Right lung (tissue), 10 donors: ENCODE results near the gene GPR32. TPM values are rescaled to one million over a fixed set of nuclear protein-coding genes. Genes with fewer than 3 reads are reported as not detected.
"Not testable (repeated sequence)": the region's sequence is repeated elsewhere in the genome, so short reads cannot be mapped to it uniquely, and the experiment has no call there.

Source experiments
- DNase-seq, 2 donors: peaks; one replicate each; pipeline ENCODE4 v3.0.0-alpha.2; 2013
- long read RNA-seq, 8 donors: transcript quantifications; one replicate each; lab custom pipeline, GENCODE V29; 2026
- polyA plus RNA-seq, 5 donors: library from polyadenylated mRNA; unstranded; fragments of 120-200 nt; gene quantifications; one replicate each; pipeline versions ENCODE4 v1.2.1 to v1.2.3, GENCODE V29; 2013; ENCODE audit warnings: inconsistent platforms in 1 of 5, low replicate concordance in 1 of 5; ENCODE audit not compliant: insufficient read length in 5 of 5, insufficient read depth in 1 of 5

Gene GPR32, protein sequence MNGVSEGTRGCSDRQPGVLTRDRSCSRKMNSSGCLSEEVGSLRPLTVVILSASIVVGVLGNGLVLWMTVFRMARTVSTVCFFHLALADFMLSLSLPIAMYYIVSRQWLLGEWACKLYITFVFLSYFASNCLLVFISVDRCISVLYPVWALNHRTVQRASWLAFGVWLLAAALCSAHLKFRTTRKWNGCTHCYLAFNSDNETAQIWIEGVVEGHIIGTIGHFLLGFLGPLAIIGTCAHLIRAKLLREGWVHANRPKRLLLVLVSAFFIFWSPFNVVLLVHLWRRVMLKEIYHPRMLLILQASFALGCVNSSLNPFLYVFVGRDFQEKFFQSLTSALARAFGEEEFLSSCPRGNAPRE
- polyA plus RNA-seq = not detected
- long read RNA-seq, donor 1 = 0 reads
- long read RNA-seq, donor 2 = 0 reads
- long read RNA-seq, donor 3 = 0 reads
- long read RNA-seq, donor 4 = 0 reads
- long read RNA-seq, donor 5 = 0 reads
- long read RNA-seq, donor 6 = 0 reads
- long read RNA-seq, donor 7 = 0 reads
- long read RNA-seq, donor 8 = 0 reads

DNA sequence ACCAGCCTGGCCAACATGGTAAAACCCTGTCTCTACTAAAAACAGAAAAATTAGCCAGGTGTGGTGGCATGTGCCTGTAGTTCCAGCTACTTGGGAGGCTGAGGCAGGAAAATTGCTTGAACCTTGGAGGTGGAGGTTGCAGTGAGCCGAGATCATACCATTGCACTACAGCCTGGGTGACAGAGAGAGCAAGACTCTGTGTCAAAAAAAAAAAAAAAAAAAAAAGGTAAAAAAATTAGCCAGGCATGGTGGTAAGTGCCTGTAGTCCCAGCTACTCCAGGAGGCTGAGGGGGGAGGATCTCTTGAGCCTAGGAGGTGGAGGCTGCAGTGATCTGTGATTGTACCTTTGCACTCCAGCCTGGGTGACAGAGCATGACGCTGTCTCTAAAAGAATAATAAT, at the start of gene GPR32:
Gene GPR32, plus strand, starts transcription at position 301 of the 400 bp plus-strand sequence. CDS start 137 bp downstream, outside the sequence.
- DNase-seq = not testable (repeated sequence)

DNA sequence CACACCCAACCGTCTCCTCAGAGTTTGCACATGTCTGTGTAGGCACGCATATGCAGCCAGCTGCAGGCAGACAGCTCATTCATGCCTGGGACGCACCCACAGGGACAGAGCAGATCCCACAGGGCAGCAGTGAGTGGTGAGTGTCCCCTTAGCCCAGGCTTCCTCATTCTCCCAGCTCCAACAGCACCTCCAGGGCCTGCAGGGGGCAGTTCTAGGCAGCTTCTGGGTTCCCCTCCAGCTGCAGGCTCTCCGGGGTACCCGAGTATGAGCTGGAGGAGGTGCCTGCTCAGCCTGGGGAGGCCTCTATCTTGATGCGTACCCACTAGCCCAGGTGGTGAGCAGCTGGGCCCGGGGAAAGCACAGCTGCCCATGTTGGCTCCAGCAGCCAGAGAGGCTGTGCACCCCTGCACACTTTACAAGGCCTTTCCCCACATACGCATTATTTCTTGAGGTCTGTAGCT, 49.3 kb upstream of the GPR32 start:
- no peak for DNase-seq

- no peak for DNase-seq
Observed at GRCh38 chr19:50721441-50722137, 48.7 kb upstream of the GPR32 start.

GRCh38 chr19:50722201-50723013, 47.9 kb upstream of the GPR32 start:
- no peak for DNase-seq

GRCh38 chr19:50723069-50723468, 47.2 kb upstream of the GPR32 start, which contains the start of gene CLEC11A:
TSS of gene CLEC11A (plus strand) at chr19:50723364. CDS start at chr19:50723526, 162 bp downstream.
- peak; percentile 62 to 79 for DNase-seq

DNA sequence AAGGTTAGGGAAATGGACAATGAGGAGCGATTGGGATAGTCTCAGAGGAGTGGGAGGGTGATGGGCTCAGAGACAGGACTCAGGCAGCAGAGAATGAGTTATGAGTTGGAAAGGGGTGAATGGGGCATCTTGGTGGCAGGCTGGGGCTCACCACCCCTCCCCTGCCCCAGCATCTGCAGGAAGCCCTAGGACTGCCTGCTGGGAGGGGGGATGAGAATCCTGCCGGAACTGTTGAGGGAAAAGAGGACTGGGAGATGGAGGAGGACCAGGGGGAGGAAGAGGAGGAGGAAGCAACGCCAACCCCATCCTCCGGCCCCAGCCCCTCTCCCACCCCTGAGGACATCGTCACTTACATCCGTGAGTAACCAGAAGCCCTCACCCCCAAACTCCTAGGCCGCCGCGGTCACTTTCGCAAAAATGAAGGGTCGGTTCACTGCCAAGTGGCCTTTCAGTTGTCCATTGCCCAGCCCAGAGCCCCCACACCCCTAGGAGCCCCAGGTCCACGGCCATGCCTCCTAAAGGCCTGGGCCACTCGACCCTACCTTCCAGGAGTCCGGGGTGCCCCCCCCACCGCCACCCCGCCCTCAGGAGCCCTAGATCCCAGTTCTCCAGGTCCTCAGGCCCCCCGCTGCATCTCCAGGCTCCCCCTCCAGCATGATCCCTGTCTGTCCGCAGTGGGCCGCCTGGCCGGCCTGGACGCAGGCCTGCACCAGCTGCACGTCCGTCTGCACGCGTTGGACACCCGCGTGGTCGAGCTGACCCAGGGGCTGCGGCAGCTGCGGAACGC, 46.3 kb upstream of the GPR32 start:
- DNase-seq = no peak

DNA sequence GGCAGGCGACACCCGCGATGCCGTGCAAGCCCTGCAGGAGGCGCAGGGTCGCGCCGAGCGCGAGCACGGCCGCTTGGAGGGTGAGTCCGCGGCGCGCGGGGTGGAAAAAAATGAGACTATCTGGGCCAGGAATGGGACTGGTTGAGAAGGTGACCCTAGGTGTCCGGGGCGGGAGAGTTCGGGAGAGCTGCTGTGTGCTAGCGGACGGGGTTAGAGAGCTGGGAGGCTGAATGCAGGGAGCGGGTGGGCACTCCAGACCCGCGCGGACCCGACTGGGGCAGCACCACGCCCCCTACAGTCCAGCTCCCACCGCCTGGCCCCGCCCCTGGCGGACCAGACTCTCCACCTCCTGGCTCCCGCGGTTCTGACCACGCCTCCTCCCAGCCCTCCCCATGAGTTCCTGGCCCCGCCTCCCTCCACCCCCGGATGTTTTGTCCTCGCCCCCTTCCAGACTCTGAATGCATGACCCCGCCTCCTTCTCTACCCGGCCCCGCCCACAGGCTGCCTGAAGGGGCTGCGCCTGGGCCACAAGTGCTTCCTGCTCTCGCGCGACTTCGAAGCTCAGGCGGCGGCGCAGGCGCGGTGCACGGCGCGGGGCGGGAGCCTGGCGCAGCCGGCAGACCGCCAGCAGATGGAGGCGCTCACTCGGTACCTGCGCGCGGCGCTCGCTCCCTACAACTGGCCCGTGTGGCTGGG, 45.6 kb upstream of the GPR32 start:
- DNase-seq = peak; percentile 99 to 100

- no peak for DNase-seq
Observed at GRCh38 chr19:50725218-50725910, 44.9 kb upstream of the GPR32 start.

- no peak for DNase-seq
Observed at GRCh38 chr19:50725911-50726230, 44.4 kb upstream of the GPR32 start.

- peak; percentile 45 to 49 for DNase-seq
Observed at GRCh38 chr19:50728084-50728737, 42.1 kb upstream of the GPR32 start.

DNA sequence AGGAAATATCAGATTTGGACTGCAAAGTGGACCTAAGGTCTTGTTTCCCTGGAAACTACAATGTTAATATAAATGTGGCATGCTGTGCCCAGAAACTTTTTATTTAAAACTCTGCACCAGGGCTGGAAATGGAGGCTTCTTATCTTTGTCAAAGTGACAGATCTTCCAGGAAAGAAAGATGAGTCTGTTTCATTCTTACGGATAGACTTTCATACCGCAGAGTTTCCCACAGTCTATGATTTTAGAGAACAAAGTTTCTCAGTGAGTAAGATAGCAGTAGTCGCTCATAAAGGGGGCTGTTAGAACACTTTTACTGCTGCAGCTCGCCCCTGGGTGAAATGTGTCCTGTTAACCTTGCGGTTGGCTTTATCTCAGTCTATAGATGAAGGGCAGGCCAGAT, 40.4 kb upstream of the GPR32 start:
- DNase-seq = no peak

DNA sequence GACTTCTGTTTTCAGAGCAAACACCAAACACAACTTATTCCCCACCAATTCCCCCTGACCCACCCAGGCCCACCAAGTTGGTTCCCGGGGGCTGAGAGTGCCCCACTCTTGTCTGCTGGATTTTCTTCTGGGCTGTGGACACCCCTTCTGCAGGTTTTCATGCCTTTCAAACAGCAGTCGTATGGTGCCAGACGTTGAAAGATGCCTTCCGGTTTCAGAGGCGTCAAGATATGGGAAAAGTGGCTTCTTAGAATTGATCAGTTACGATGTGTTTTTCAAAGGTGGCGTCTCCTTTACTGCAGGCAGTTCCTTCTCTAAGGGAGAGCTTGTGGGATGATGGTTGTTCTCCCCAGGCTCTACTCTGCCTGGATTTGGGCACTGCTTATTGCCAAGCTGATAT, 34.4 kb upstream of the GPR32 start:
- no peak for DNase-seq

GRCh38 chr19:50736338-50736737, 33.9 kb upstream of the GPR32 start:
- DNase-seq = no peak

DNA sequence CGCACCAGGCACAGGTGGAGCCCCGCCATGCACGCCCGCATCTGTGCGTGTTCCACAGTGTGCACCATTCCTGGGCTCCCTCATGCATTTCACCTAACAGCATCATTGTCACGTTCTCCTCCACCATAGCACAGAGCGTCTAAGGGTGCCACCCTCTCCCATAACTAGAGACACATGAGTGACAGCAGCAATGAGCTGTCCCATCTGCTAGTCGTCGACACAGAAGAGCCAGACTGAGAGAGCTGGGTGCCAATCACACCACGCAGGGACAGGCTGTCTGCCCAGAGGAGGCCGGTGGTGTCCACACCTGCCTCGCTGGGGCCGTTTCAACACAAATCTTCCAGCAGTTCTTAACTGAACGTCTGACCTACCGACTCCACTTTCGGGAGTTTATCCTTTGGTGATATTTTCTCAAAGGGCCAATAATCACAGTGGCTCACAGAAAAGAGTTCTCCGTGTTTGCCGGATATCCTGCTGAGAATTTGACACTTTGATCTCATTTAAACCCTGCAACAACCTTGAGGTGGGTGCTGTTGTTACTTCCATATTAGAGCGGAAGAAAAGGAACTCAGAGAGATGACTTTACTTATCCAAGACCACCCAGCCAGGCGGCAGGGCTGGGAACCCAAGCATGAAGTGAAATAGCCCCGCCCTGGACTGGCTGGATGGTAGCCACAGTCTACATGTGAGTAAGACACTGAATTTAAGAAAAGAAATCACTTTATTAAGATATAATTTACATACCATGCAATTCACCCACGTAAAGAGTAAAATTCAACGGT, 30.9 kb upstream of the GPR32 start:
- DNase-seq = no peak

DNA sequence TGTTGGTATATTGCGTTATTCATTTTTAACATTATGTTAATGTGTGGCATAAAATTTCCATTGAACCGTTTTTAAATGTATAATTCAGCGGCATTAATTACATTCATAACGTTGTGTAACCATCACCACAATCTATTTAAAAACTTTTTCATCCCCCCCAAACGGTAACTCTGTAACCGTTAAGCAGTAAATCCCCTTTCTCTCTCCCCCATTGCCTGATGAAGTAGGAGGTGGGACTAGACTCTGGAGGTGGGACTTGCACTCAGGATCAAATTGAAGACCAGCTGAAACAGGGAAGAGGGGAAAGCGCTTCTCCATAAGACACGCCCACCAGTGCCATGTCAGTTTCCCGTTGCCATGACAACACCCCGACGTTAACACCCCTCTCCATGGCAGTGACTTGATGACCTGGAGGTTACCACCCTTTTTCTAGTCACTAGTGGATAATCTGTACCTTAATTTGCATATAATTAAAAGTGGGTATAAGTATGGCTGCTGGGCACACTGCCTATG, 30.3 kb upstream of the GPR32 start:
- no peak for DNase-seq

GRCh38 chr19:50741179-50741933, 28.9 kb upstream of the GPR32 start:
- DNase-seq = no peak

DNA sequence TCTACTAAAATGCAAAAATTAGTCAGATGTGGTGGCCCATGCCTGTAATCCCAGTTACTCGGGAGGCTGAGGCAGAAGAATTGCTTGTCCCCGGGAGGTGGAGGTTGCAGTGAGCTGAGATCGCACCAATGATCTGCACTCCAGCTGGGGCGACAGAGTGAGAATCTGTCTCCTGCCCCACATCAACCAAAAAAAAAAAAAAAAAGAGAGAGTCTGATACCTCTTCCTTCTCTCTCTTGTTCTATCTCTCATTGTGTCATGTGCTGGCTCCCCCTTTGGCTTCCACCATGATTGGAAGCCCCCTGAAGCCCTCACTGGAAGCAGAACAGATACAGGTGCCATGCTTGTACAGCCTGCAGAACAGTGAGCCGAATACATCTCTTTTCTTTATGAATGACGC, 26.7 kb upstream of the GPR32 start:
- no peak for DNase-seq
